ENCODE data around the gene PSMG4. TPM values are rescaled to one million over a fixed set of nuclear protein-coding genes. Genes with fewer than 3 reads are reported as not detected.
A peak's percentile ranks its signal among the peaks of the same experiment; 100 is the strongest.

PSMG4 gene
- total and polyA plus RNA-seq, 9 of the 15 experiments (the other 6 are each of a cell fraction or from before 2014, with no cell fraction given): 12.9 to 185 (median 52.0) TPM

GRCh38 chr6:3291987-3292386, 33.2 kb downstream of the PSMG4 start (continued):
- TF ChIP-seq ETV5 (CRISPR knock-in tag; IDR thresholded peaks at IDR 0.05; ENCODE audit: low read depth) (peak; percentile 73), HDAC8 (tag; IDR thresholded peaks at IDR 0.05) (no peak), ZBTB33 (CRISPR knock-in tag; IDR thresholded peaks at IDR 0.05) (no peak), NUFIP1 (IDR thresholded peaks at IDR 0.05; ENCODE audit: partially characterized antibody) (no peak), SRF (CRISPR knock-in tag; IDR thresholded peaks at IDR 0.05) (no peak), E2F3 (CRISPR knock-in tag; IDR thresholded peaks at IDR 0.05) (no peak), KAT7 (CRISPR knock-in tag; IDR thresholded peaks at IDR 0.05; ENCODE audit: borderline replicate concordance) (no peak), NFE2 (IDR thresholded peaks at IDR 0.05; ENCODE audit: low read depth) (peak; percentile 83), GTF2E2 (tag; IDR thresholded peaks at IDR 0.05) (no peak), RNF219 (CRISPR knock-in tag; IDR thresholded peaks at IDR 0.05) (no peak), ZNF133 (CRISPR knock-in tag; IDR thresholded peaks at IDR 0.05) (no peak), ZFP91 (CRISPR knock-in tag; IDR thresholded peaks at IDR 0.05) (no peak), TAF9B (IDR thresholded peaks at IDR 0.05; ENCODE audit: partially characterized antibody) (no peak), MNT (conservative IDR thresholded peaks at IDR 0.05) (peak in 1 of 2 experiments; percentile 66; a peak in 2 of 4 replicates), ZNF778 (CRISPR knock-in tag; IDR thresholded peaks at IDR 0.05) (no peak), ARID3A (IDR thresholded peaks at IDR 0.05; ENCODE audit: borderline replicate concordance, low read depth, low read length) (peak; percentile 57; the same call in 1 of the 2 replicates), HNRNPUL1 (IDR thresholded peaks at IDR 0.05; ENCODE audit: low read length) (no peak), YBX1 (IDR thresholded peaks at IDR 0.05) (no peak), JUNB (CRISPR knock-in tag; conservative IDR thresholded peaks at IDR 0.05) (no peak), RHOXF2B (CRISPR knock-in tag; conservative IDR thresholded peaks at IDR 0.05) (no peak), ZC3H8 (IDR thresholded peaks at IDR 0.05) (no peak), ZNF217 (CRISPR knock-in tag; IDR thresholded peaks at IDR 0.05) (no peak)
